Measurements from ENCODE around the gene PNLDC1.

- TF ChIP-seq CTCF (IDR thresholded peaks at IDR 0.05) (no peak), EP300 (IDR thresholded peaks at IDR 0.05) (no peak)
Measured at GRCh38 chr6:159769470-159769869, 30.6 kb upstream of the PNLDC1 start.

Measured in ovary (tissue), 3 donors.